Raji (cell line): Measurements from ENCODE around the gene FKBP15.

Experiments used
- POLR2A ChIP-seq: IDR thresholded peaks from 2 replicates; pipeline ENCODE4 v1.6.1; 2011; ENCODE audit warnings: low read depth, low read length, control low read depth; ENCODE audit not compliant: insufficient read depth

Gene FKBP15

DNA sequence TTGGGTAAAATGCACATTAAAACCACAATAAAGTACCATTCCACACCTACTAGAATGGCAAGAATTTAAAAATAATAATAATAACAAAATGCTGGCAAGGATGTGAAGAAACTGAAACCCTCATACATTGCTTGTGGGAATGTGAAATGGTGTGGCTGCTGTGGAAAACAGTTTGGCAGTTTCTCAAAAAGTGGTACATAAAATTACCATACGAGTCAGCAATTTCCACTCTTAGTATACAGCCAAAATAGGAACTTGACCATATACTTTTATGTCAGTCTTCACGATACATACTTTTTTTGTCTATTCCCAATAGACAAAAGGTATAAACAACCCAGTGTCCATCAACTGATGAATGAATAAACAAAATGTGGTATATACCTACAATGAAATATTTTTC lies 15.6 kb downstream of the FKBP15 start:
- no peak for TF ChIP-seq POLR2A

- no peak for TF ChIP-seq POLR2A
Observed at GRCh38 chr9:113199683-113200329, 21.3 kb downstream of the FKBP15 start.

GRCh38 chr9:113192455-113192854 lies 28.6 kb downstream of the FKBP15 start:
- no peak for TF ChIP-seq POLR2A

- no peak for TF ChIP-seq POLR2A
Observed at GRCh38 chr9:113187929-113188595, 33.0 kb downstream of the FKBP15 start.

- TF ChIP-seq POLR2A, result no peak
Observed at GRCh38 chr9:113186137-113186755, 34.8 kb downstream of the FKBP15 start.

GRCh38 chr9:113185271-113185670 lies 35.8 kb downstream of the FKBP15 start:
- no peak for TF ChIP-seq POLR2A

DNA sequence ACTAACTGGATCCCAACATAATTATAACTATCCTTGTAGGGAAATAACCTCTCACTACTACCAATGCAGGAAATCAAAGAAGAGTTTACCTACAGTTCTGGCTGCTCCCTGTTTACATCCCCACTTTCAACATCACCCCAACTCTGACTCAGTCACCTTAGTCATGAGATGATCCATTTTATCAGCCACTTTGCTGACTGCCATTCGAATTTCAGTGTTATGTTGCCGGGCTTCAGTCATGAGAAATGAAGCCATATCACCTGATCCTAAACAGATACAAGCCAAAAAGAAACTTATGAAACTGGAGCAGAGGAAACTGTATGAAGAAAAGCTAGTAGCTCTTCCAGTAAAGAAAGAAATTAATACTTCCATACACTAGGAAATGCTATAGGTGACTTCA lies 36.5 kb downstream of the FKBP15 start:
- TF ChIP-seq POLR2A, result no peak

DNA sequence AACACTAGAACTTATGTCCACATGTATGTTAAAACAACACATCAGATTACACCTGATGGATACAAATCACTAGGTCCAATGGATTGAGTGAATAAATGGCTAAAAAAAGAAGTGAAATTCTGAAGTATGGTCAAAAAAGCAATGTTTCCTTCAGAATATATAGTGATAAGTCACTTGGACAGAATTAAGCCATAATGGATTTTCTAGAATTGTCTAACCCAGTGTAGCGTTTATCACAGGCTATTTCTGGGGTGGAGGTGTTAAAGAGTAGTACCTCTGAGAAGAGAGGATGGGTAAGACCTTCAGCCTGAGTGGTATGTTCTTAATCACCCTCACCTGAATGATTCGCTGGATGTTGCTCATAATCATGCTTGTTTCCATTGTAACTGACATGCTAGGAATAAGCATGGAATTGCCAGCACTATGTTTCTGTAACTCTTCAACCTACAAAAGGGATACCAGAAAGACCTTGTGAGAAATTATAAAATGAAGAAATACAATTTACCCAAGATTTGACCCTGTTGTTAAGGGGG lies 37.1 kb downstream of the FKBP15 start:
- no peak for TF ChIP-seq POLR2A

DNA sequence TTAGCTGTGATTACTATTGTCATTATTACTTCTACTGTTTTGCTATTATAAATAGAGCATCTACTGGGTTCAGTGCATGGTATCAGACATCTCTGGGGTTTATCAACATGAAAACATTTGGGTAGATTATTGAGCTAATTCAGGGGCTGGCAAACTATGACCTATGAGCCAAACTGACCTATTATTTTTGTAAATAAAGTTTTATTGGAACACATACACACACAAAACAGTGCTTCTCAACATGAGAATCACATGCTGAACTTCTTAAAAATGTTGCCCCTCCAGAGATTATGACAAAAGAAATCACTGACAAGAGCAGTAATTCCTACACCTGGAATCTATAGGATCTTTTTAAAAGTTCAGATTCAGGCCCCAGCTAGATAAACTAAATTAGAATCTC lies 39.9 kb downstream of the FKBP15 start:
- TF ChIP-seq POLR2A, result no peak

GRCh38 chr9:113179839-113180238 lies 41.2 kb downstream of the FKBP15 start:
- no peak for TF ChIP-seq POLR2A

GRCh38 chr9:113178087-113178486 lies 43.0 kb downstream of the FKBP15 start:
- TF ChIP-seq POLR2A, result no peak

GRCh38 chr9:113177251-113177650 lies 43.8 kb downstream of the FKBP15 start:
- TF ChIP-seq POLR2A, result no peak

DNA sequence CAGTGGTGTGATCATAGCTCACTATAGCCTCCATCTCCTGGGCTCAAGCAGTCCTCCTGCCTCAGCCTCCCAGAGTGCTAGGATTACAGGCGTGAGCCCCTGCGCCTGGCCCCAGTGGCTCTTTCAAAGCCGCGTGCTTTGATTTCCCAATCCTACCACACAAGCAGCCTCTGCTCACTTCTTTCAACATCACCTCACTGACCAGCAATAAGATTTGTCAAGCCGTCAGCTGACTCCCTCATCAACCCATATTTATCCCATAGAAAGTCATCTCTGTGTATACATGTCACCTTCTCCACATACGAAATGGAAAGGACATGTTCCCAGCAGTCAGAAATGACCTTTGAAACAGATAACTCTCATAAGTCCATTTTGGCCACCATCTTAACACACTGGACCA lies 44.3 kb downstream of the FKBP15 start:
- no peak for TF ChIP-seq POLR2A

- TF ChIP-seq POLR2A, result no peak
Observed at GRCh38 chr9:113173341-113173740, 47.7 kb downstream of the FKBP15 start.

DNA sequence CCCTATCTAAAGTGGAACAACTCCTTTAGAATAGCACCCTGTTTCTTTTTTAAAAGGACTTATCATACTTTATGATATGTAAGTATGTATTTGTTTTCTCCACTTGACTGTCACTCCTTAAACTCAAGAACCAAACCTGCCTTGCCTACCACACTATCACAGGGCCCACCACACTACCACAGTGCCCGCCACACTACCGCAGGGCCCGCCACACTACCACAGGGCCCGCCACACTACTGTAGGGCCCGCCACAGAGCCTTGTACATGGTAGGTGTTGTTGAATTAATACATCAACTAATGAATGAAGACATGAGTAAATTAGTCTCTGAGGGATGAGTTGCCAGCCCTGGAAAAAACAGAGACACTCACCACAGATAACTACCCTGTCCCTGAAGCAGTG lies 52.3 kb downstream of the FKBP15 start:
- no peak for TF ChIP-seq POLR2A

DNA sequence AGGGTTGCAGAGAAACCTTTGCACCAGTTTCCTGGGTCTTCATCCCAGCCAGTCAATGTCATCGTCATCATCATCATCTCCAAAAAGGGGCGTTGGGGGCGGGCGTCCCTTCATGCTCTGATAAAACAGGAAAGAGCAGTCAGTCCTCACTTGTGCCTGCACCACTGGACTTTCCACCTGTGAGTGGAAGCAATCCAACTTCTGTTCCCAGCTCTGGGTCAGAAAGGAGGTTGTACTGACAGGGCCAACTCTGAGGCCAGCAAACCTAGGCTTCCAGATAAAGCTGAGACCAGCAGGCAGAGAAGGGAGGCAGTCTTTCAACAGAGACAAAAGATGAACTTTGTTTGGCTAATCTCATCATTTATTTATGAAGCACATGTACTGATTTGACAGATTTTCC lies 55.0 kb downstream of the FKBP15 start:
- no peak for TF ChIP-seq POLR2A

DNA sequence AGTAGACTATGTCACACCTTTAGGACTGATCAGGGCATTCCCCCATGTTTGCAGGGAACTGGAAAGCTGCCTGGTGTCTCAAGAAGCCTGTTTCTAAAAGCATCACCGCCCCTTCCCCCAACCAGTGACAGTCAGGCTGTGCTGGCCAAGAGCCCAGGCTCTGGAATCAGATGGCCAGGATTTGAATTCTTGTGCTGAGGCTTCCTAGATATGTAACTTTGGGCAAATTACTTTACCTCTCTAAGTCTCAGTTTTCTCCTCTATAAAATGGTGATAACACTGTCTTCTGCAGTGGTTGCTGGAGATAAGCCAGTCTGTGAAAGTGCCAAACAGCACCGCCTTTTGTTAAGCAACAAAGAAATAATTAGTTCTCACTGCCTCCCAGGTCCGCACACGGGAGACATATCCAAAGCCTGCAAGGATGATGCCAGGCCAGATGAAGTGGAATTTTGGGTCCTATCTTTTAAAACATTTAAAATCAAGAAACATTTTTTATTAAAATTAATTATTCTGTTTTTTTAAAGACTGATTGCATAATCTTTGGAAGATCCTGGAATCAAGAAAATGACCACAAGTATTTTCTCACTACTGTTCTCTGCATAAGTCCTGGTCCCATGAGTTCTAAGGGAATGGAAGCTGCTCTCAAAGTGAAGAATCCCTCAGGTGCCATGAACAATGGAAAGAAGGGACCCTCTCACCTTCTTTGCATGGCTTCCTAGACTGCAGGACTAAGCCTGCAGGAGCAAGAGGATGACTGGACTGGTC lies 56.4 kb downstream of the FKBP15 start:
- no peak for TF ChIP-seq POLR2A
